Neural progenitor cell (in vitro differentiated cells): ENCODE results near the gene EPX.

Experiments
- EZH2 ChIP-seq: fragments of 200-600 bp; sonication (generic); IDR thresholded peaks from 2 replicates; pipeline ENCODE4 v1.6.1; 2017; ENCODE audit warnings: antibody characterized with exemption, mild to moderate bottlenecking, moderate library complexity
- TF ChIP-seq, protein P1 (sequence below): fragments of 200-600 bp; sonication (generic); IDR thresholded peaks from 2 replicates; pipeline ENCODE4 v1.5.1; 2017; ENCODE audit warnings: antibody characterized with exemption, mild to moderate bottlenecking

DNA sequence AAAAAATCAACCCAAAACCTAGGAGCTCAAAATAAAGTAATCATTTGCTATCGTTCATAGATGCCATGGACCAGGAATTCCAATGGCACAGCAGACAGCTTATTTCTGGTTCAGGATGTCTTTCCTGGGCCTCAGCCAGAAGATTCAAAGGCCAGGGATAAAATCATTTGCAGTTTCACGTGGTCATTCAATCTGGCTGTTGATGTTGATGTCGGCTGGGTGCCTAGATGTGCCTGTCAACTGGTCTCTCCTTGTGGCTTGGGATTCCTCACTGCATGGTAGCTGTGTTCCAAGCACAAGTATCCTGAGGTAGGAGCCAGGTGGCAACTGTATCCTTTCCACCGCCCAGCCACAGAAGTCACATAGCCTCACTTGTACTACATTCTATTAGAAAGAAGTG is 10.7 kb upstream of the EPX start:
- TF ChIP-seq, protein P1, sequence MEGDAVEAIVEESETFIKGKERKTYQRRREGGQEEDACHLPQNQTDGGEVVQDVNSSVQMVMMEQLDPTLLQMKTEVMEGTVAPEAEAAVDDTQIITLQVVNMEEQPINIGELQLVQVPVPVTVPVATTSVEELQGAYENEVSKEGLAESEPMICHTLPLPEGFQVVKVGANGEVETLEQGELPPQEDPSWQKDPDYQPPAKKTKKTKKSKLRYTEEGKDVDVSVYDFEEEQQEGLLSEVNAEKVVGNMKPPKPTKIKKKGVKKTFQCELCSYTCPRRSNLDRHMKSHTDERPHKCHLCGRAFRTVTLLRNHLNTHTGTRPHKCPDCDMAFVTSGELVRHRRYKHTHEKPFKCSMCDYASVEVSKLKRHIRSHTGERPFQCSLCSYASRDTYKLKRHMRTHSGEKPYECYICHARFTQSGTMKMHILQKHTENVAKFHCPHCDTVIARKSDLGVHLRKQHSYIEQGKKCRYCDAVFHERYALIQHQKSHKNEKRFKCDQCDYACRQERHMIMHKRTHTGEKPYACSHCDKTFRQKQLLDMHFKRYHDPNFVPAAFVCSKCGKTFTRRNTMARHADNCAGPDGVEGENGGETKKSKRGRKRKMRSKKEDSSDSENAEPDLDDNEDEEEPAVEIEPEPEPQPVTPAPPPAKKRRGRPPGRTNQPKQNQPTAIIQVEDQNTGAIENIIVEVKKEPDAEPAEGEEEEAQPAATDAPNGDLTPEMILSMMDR, result no peak
- TF ChIP-seq EZH2, result no peak
